Peyer's patch (tissue), 4 donors: Measurements from ENCODE around the gene SRPK3. TPM values are rescaled to one million over a fixed set of nuclear protein-coding genes. Genes with fewer than 3 reads are reported as not detected.

Experiments used
- DNase-seq, 3 donors: peaks; one replicate each; pipeline ENCODE4 v3.0.0-alpha.2; 2017 to 2019
- H3K27ac ChIP-seq, 4 donors: fragments of 200-600 bp; sonication (generic); one replicate each; pipeline ENCODE4 v1.5.1; 2016 to 2019
- H3K27me3 ChIP-seq, 2 donors: fragments of 200-600 bp; sonication (generic); one replicate each; pipeline ENCODE4 v1.5.1; 2019
- H3K36me3 ChIP-seq, 3 donors: fragments of 200-600 bp; sonication (generic); one replicate each; pipeline ENCODE4 v1.5.1; 2016 to 2019
- H3K4me1 ChIP-seq, 4 donors: fragments of 200-600 bp; sonication (generic); one replicate each; pipeline ENCODE4 v1.5.1; 2016 to 2019
- H3K4me3 ChIP-seq, 4 donors: fragments of 200-600 bp; sonication (generic); 1 replicate in 3 of 4; 2 replicates in 1 of 4; pipeline ENCODE4 v1.5.1; 2016 to 2019; ENCODE audit warnings: mild to moderate bottlenecking in 1 of 4
- H3K9me3 ChIP-seq, 4 donors: fragments of 200-600 bp; sonication (generic); one replicate each; pipeline ENCODE4 v1.5.1; 2016 to 2019; ENCODE audit warnings: mild to moderate bottlenecking in 1 of 4
- POLR2A ChIP-seq, 2 donors: fragments of 450-650 bp; IDR thresholded peaks; one replicate each; pipeline ENCODE4 v1.5.1; 2017; ENCODE audit warnings: antibody characterized with exemption in 2 of 2, mild to moderate bottlenecking in 2 of 2, moderate library complexity in 2 of 2
- total RNA-seq, 4 donors: library from RNA; depleted of rRNA; stranded (reverse); fragments of >200 nt; gene quantifications; one replicate each; pipeline ENCODE4 v1.1.0, GENCODE V29; 2016
- TF ChIP-seq, protein P1 (sequence below), 6 experiments: fragments of 450-650 bp in 4 of 6; fragments of 200-600 bp in 2 of 6; sonication (generic) in 1 of 6; IDR thresholded peaks; one replicate each; pipeline ENCODE4 v1.5.1; 2017 to 2019; ENCODE audit warnings: antibody characterized with exemption in 6 of 6, mild to moderate bottlenecking in 3 of 6, moderate library complexity in 1 of 6

The SRPK3 gene
- total RNA-seq, 4 donors from 2014 or later = 1.7 TPM; not detected in 3

DNA sequence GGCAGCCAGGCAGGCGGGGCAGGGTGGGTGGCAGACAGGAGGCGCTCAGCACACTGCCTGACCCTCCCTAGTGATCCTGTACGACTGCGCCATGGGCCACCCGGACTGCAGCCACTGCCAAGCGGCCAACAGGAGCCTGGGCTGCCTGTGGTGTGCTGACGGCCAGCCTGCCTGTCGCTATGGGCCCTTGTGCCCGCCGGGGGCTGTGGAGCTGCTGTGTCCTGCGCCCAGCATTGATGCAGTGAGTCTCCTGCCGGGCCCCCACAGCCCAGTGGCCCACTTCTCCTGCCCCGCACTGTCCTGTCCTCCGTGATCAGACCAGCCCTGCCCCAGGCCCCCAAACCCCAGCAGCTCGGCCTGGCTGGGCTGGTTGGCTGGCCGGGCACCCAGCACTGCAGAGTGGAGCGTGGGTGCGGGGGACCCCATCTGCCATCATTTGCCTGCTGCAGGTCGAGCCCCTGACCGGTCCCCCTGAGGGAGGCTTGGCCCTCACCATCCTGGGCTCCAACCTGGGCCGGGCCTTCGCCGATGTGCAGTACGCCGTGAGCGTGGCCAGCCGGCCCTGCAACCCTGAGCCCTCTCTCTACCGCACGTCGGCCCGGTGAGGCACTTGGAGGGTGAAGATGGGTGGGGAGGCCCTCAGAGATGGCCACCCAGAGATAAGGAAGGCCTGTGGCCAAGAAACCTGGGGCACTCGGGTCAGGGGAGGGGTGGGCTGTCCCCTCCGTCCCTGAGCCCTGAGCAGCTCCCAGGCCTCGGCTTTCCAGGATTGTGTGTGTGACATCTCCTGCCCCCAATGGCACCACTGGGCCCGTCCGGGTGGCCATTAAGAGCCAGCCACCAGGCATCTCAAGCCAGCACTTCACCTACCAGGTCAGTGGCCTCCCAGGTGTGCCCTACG, 9.2 kb upstream of the SRPK3 start:
- TF ChIP-seq POLR2A (IDR thresholded peaks at IDR 0.05) = no peak
- TF ChIP-seq, protein P1, sequence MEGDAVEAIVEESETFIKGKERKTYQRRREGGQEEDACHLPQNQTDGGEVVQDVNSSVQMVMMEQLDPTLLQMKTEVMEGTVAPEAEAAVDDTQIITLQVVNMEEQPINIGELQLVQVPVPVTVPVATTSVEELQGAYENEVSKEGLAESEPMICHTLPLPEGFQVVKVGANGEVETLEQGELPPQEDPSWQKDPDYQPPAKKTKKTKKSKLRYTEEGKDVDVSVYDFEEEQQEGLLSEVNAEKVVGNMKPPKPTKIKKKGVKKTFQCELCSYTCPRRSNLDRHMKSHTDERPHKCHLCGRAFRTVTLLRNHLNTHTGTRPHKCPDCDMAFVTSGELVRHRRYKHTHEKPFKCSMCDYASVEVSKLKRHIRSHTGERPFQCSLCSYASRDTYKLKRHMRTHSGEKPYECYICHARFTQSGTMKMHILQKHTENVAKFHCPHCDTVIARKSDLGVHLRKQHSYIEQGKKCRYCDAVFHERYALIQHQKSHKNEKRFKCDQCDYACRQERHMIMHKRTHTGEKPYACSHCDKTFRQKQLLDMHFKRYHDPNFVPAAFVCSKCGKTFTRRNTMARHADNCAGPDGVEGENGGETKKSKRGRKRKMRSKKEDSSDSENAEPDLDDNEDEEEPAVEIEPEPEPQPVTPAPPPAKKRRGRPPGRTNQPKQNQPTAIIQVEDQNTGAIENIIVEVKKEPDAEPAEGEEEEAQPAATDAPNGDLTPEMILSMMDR (IDR thresholded peaks at IDR 0.05) = no peak
- H3K27me3 ChIP-seq = no peaks in the 10 kb centered on the region
- DNase-seq = no peak
- no peak overlapping the region for H3K4me3 ChIP-seq
- H3K36me3 ChIP-seq = no peaks in the 10 kb centered on the region
- no peak overlapping the region for H3K27ac ChIP-seq
- H3K4me1 ChIP-seq = no peaks in the 10 kb centered on the region
- no peaks in the 10 kb centered on the region for H3K9me3 ChIP-seq

DNA sequence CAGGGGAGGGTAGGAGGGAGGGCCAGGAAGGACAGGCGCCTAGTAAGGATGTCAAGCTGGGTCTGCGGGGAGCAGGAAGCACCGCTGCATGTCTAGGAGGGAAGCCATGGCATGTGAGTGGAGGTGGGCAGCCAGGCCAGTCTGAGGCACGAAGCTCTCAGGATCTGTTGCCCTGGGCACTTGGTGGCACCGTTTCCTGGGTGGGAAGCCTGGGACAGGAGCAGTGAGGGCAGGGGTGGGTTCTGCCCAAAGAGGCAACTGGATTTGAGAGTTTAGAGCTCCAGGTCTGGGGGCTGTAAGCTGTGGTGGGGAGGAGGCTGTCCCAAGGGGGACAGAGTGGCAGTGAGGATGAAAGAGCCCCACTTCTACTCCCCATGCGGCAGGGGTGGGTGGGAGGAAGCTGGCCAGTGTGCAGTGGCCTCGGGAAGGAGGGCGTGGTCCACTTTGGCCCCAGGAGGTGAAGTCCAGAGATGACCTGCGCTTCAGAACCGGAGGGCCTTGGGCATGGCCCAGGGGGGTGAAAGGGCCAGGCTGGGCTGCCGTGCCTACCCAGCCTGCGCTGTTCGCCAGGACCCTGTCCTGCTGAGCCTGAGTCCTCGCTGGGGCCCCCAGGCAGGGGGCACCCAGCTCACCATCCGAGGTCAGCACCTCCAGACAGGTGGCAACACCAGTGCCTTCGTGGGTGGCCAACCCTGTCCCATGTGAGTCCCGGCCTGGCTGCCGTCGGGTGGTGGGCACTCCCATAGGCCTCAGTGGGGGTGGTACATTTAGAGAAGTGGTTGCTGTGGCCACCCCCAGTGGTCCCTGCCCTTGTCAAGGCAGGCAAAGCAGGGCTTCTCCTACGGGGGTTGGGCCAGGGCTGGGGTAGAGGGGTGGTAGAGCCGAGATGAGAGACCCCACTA, 8.3 kb upstream of the SRPK3 start:
- TF ChIP-seq, protein P1 (IDR thresholded peaks at IDR 0.05) = no peak
- no peak for TF ChIP-seq POLR2A (IDR thresholded peaks at IDR 0.05)
- no peaks in the 10 kb centered on the region for H3K27me3 ChIP-seq
- no peak overlapping the region for H3K4me3 ChIP-seq
- H3K36me3 ChIP-seq = no peaks in the 10 kb centered on the region
- DNase-seq = no peak
- H3K4me1 ChIP-seq = no peaks in the 10 kb centered on the region
- no peak overlapping the region for H3K27ac ChIP-seq
- no peaks in the 10 kb centered on the region for H3K9me3 ChIP-seq

DNA sequence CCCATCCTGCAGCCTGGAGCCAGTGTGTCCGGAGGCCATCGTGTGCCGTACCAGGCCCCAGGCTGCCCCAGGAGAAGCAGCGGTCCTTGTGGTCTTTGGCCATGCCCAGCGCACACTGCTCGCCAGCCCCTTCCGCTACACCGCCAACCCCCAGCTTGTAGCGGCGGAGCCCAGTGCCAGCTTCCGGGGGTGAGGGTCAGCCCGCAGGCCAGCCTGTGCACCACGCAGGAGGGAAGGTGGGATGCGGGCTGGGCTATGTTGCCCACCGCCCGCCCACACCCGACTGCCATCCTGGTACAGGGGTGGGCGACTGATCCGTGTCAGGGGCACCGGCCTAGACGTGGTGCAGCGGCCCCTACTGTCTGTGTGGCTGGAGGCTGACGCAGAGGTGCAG, 7.6 kb upstream of the SRPK3 start:
- Histone ChIP-seq H3K36me3 (no peaks in the 10 kb centered on the region), H3K27ac (no peak overlapping the region), H3K4me3 (no peak overlapping the region), H3K9me3 (no peaks in the 10 kb centered on the region), H3K4me1 (no peaks in the 10 kb centered on the region), H3K27me3 (no peaks in the 10 kb centered on the region)
- TF ChIP-seq, protein P1 (IDR thresholded peaks at IDR 0.05) = no peak
- no peak for TF ChIP-seq POLR2A (IDR thresholded peaks at IDR 0.05)
- peak in 1 of 3 donors; percentile 15 for DNase-seq

DNA sequence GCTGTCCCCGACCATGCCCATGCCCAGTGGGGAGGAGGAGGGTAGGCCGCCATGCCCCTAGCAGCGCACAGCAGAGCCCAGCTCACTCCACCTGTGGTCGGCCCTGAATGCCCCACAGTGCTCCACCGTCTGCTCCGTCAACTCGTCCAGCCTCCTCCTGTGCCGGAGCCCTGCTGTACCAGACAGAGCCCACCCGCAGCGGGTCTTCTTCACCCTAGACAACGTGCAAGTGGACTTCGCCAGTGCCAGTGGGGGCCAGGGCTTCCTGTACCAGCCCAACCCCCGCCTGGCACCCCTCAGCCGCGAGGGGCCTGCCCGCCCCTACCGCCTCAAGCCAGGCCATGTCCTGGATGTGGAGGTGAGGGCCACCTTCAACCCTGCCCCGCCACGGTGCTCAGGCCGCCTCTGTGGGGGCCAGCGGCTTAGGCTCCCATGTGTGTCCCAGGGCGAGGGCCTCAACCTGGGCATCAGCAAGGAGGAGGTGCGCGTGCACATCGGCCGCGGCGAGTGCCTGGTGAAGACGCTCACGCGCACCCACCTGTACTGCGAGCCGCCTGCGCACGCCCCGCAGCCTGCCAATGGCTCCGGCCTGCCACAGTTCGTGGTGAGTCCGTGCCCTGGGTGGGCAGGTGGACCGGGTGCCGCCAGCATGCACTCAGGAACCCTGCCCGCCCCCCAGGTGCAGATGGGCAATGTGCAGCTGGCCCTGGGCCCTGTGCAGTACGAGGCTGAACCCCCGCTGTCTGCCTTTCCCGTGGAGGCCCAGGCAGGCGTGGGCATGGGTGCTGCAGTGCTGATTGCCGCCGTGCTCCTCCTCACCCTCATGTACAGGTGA, 6.9 kb upstream of the SRPK3 start:
- Histone ChIP-seq H3K27ac (no peak overlapping the region), H3K9me3 (no peaks in the 10 kb centered on the region), H3K27me3 (no peaks in the 10 kb centered on the region), H3K36me3 (no peaks in the 10 kb centered on the region), H3K4me3 (no peak overlapping the region), H3K4me1 (no peaks in the 10 kb centered on the region)
- DNase-seq = peak in 1 of 3 donors; percentile 16
- no peak for TF ChIP-seq POLR2A (IDR thresholded peaks at IDR 0.05)
- TF ChIP-seq, protein P1 (IDR thresholded peaks at IDR 0.05) = no peak
